ENCODE results near the gene GLP1R. TPM values are rescaled to one million over a fixed set of nuclear protein-coding genes. Genes with fewer than 3 reads are reported as not detected.
"Not testable (repeated sequence)": the region's sequence is repeated elsewhere in the genome, so short reads cannot be mapped to it uniquely, and the experiment has no call there.

Gene GLP1R
- total RNA-seq, 1 experiment from 2014 or later = not detected

DNA sequence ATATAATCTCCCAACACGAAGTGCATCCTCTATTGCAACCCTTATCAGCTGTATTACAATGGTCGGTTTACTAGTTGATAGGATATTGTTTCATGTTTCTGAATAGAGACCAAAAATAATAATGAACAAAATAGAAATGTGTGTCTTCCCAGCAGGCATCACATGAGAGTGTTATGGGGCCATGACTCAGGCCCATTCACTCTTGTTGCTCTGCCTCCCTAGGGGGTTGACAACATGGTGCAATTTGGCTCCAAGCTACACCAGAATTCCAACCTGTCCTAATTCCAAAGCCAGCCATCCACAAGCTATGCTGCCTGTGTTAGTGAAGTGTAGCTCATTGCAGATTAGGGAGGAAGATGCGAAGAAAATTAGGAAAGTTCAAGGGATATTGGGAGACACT is 79.5 kb downstream of the GLP1R start:
- peak; percentile 31 for DNase-seq (ENCODE audit: low read depth)

DNA sequence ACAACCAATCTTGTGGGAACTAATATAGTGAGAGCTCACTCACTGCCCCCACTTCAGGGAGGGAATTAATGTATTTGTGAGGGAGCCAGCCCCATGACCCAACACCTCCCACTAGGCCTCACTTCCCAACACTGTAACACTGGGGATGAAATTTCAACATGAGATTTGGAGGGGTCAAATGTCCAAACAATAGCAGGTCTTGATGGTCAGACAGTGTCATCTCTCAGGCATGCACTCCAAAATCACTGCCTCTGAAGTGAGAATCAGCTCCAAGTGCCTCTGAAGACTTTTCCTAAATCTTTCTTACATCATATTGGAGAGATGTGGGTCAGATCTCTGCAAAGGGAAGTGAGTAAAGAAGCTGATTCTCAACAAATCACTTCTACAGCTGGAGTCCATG is 80.3 kb downstream of the GLP1R start:
- DNase-seq (ENCODE audit: low read depth) = no peak

DNA sequence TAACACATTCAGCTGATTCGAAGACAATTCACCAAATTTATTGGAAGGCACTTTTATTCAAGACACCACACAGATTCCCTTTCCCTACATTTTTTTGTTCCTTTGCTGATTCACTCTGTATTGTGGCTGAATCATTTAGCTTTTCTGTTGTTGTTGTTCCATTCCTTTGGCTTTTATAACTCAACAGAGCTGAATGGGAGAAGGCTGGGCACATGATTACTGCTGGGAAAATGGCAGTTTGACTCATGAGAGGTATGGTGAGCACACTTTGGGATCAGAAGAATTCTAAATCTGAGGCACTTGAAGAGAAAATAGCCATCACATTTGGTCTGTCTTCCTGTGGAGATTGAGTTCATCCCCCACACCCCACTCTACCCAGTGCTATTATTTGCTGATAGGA is 82.1 kb downstream of the GLP1R start:
- no peak for DNase-seq (ENCODE audit: low read depth)

DNA sequence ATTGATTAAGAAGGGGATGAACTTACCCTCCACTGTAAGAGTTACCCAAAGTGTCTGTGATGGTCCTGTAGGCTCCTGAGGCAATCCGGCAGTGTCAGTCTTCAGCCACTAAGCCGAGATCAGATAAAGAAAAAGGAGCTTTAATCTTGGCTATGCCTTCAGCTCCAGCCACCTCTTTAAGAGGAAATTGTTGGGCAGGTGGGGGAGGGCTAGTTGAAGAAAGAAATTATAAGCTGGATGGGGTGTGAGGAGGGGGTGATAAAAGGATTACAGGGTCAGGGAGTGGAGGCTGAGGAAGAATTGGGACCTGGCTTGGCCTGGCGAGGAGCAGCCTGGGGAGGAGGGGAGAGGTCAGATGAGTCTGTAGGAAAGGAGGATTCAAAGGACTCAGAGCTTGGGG is 86.2 kb downstream of the GLP1R start:
- not testable (repeated sequence) for DNase-seq (ENCODE audit: low read depth)

DNA sequence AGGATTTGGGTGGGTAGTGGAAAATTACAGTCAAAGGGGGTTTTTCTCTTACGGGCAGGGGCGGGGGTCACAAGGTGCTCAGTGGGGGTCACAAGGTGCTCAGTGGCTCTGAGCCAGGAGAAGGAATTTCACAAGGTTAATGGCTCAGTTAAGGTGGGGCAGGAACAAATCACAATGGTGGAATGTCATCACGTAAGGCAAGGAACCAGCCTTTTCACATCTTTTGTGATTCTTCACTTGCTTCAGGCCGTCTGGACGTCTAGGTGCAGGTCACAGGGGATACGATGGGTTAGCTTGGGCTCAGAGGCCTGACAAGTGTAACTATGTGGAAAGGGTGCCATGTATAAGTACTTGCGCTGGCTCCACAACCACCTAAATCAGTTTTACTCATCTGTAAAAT is 87.6 kb downstream of the GLP1R start:
- not testable (repeated sequence) for DNase-seq (ENCODE audit: low read depth)

DNA sequence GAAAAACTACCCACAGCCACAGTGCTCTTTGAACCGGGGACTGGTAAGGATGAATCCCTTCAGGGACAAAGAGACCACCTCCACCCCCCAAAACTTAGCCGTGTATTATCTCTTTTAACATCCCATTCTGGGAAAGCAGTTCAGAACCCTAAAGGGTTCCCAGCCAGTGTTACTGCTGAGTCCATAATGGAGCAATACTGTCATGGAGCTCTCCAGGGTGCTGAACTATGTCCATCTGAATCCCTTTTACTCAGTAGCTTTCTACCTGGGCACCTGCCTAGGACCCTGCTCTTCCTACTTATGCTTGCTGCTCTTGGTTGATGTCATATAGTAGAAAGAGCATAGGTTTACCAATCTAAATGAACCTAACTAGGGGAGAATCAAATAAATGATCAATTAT is 88.7 kb downstream of the GLP1R start:
- peak; percentile 40 for DNase-seq (ENCODE audit: low read depth)

Other genes starting within 250 kb of the GLP1R start
- 18.4 and 22.4 TPM in 2 replicates for gene SAYSD1, start 66.4 kb downstream of the GLP1R start, total RNA-seq (2014; rRNA removed; shearing (Covaris generic))
- gene KCNK5, start 180.7 kb downstream of the GLP1R start, total RNA-seq (2014; rRNA removed; shearing (Covaris generic)) = 5.2 and 7.1 TPM in 2 replicates